K562 (cell line): ENCODE data around the gene NPAS3. TPM values are rescaled to one million over a fixed set of nuclear protein-coding genes. Genes with fewer than 3 reads are reported as not detected.

Experiments used
- ETV6 ChIP-seq, 3 experiments: fragments of 150-350 bp in 1 of 3; sonication (generic) in 1 of 3; formaldehyde crosslinking in 1 of 3; IDR thresholded peaks; 2 replicates each; pipeline versions ENCODE4 v1.6.1 to v1.8.0; 2014 to 2022; ENCODE audit warnings: borderline replicate concordance in 2 of 3, low read depth in 2 of 3, antibody characterized with exemption in 1 of 3, low read length in 1 of 3, mild to moderate bottlenecking in 1 of 3, missing genetic modification reagents in 1 of 3
- GABPB2 ChIP-seq: fragments of 250-450 bp; sonication (Bioruptor Pico); conservative IDR thresholded peaks from 2 replicates; pipeline ENCODE4 v1.5.1; 2021; ENCODE audit warnings: mild to moderate bottlenecking
- MCM3 ChIP-seq: fragments of 450-650 bp; IDR thresholded peaks from 2 replicates; pipeline ENCODE4 v1.6.1; 2016
- OTX1 ChIP-seq: fragments of 450-650 bp; formaldehyde crosslinking; IDR thresholded peaks from 2 replicates; pipeline ENCODE4 v1.4.0; 2022; ENCODE audit warnings: mild to moderate bottlenecking
- SMARCC2 ChIP-seq: fragments of 450-650 bp; IDR thresholded peaks from 2 replicates; pipeline ENCODE4 v1.6.1; 2017; ENCODE audit warnings: antibody characterized with exemption, moderate library complexity, mild to moderate bottlenecking, low read depth
- polyA plus RNA-seq, 8 experiments: library from polyadenylated mRNA; depleted of rRNA in 4 of 8; stranded (reverse) in 5 of 8; unstranded in 3 of 8; fragments of >200 nt; fragmentation: Nextera tagmentation in 2 of 8; fragmentation: Illumina TruSeq in 1 of 8; extraction: Ambion mirVana in 2 of 8; extraction: Trizol in 1 of 8; gene quantifications; 2 replicates each; pipeline versions ENCODE4 v1.2.1 to v1.2.3, GENCODE V29; 2011 to 2014; ENCODE audit warnings: inconsistent platforms in 1 of 8, missing spikeins in 1 of 8
- total RNA-seq, 7 experiments: library from RNA; depleted of rRNA in 6 of 7; stranded (reverse); fragments of >200 nt in 6 of 7; fragmentation: Illumina TruSeq in 2 of 7; extraction: Trizol in 2 of 7; gene quantifications; 2 replicates each; pipeline versions ENCODE4 v1.2.1 to v1.2.3, GENCODE V29; 2011 to 2021; ENCODE audit warnings: low replicate concordance in 1 of 7
- TF ChIP-seq, protein P1 (sequence below): fragments of 250-450 bp; sonication (Bioruptor Pico); IDR thresholded peaks from 2 replicates; pipeline ENCODE4 v1.8.0; 2022; ENCODE audit warnings: inconsistent platforms
- TF ChIP-seq, protein P2 (sequence below): fragments of 450-650 bp; conservative IDR thresholded peaks from 2 replicates; pipeline ENCODE4 v1.6.1; 2016; ENCODE audit warnings: missing genetic modification characterization, low read depth, mild to moderate bottlenecking, missing compliant biosample characterization, moderate library complexity
- TF ChIP-seq, protein P3 (sequence below): IDR thresholded peaks from 2 replicates; pipeline ENCODE4 v1.6.1; 2016; ENCODE audit warnings: missing genetic modification characterization, missing compliant biosample characterization

The NPAS3 gene
- total and polyA plus RNA-seq, 9 of the 15 experiments (the other 6 are each of a cell fraction or from before 2014, with no cell fraction given): 0.04 TPM; not detected in 8

DNA sequence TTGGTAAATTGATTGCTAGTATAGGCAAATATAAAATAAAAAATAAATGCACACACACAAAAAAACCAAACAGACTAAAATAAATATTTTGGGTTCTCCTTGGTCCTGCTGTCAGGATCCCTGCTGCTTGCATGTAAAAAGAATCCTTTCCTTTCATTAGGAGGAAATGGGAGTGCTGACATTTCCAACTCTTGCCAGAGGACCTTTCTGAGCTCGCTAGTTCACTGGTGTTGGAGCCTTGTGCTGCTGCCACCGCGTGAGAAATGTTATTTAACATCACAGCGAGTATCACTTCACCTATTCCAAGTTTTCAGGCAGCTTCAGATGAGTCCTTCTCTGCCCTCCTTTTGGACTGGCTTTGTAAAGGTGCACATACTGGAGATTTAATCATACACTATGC, 358.9 kb downstream of the NPAS3 start (continued):
- TF ChIP-seq, protein P1, sequence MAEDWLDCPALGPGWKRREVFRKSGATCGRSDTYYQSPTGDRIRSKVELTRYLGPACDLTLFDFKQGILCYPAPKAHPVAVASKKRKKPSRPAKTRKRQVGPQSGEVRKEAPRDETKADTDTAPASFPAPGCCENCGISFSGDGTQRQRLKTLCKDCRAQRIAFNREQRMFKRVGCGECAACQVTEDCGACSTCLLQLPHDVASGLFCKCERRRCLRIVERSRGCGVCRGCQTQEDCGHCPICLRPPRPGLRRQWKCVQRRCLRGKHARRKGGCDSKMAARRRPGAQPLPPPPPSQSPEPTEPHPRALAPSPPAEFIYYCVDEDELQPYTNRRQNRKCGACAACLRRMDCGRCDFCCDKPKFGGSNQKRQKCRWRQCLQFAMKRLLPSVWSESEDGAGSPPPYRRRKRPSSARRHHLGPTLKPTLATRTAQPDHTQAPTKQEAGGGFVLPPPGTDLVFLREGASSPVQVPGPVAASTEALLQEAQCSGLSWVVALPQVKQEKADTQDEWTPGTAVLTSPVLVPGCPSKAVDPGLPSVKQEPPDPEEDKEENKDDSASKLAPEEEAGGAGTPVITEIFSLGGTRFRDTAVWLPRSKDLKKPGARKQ: no peak
- no peak for TF ChIP-seq SMARCC2
- no peak for TF ChIP-seq MCM3
- TF ChIP-seq ETV6 (IDR thresholded peaks at IDR 0.05; ENCODE audit: borderline replicate concordance in 1 of 2, low read depth in 2 of 2, low read length in 1 of 2): no peak
- TF ChIP-seq ETV6 (CRISPR knock-in tag; IDR thresholded peaks at IDR 0.05; ENCODE audit: borderline replicate concordance): no peak
- TF ChIP-seq, protein P2, sequence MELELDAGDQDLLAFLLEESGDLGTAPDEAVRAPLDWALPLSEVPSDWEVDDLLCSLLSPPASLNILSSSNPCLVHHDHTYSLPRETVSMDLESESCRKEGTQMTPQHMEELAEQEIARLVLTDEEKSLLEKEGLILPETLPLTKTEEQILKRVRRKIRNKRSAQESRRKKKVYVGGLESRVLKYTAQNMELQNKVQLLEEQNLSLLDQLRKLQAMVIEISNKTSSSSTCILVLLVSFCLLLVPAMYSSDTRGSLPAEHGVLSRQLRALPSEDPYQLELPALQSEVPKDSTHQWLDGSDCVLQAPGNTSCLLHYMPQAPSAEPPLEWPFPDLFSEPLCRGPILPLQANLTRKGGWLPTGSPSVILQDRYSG (tag): no peak
- no peak for TF ChIP-seq OTX1 (CRISPR knock-in tag)
- TF ChIP-seq, protein P3, sequence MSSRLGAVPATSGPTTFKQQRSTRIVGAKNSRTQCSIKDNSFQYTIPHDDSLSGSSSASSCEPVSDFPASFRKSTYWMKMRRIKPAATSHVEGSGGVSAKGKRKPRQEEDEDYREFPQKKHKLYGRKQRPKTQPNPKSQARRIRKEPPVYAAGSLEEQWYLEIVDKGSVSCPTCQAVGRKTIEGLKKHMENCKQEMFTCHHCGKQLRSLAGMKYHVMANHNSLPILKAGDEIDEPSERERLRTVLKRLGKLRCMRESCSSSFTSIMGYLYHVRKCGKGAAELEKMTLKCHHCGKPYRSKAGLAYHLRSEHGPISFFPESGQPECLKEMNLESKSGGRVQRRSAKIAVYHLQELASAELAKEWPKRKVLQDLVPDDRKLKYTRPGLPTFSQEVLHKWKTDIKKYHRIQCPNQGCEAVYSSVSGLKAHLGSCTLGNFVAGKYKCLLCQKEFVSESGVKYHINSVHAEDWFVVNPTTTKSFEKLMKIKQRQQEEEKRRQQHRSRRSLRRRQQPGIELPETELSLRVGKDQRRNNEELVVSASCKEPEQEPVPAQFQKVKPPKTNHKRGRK (tag): no peak
- TF ChIP-seq GABPB2 (CRISPR knock-in tag): no peak
